OCI-LY3 (cell line): ENCODE results near the gene ATP6V0C.

Experiments
- EZH2phosphoT487 ChIP-seq: fragments of 200-600 bp; shearing (Covaris generic); IDR thresholded peaks from 2 replicates; pipeline ENCODE4 v1.6.1; 2018; ENCODE audit warnings: antibody characterized with exemption, mixed run types, low read depth
- TF ChIP-seq, protein P1 (sequence below): fragments of 200-600, 300-600 bp; sonication (generic); IDR thresholded peaks from 2 replicates; pipeline ENCODE4 v1.5.1; 2014; ENCODE audit warnings: antibody characterized with exemption, low read length, low read depth

DNA sequence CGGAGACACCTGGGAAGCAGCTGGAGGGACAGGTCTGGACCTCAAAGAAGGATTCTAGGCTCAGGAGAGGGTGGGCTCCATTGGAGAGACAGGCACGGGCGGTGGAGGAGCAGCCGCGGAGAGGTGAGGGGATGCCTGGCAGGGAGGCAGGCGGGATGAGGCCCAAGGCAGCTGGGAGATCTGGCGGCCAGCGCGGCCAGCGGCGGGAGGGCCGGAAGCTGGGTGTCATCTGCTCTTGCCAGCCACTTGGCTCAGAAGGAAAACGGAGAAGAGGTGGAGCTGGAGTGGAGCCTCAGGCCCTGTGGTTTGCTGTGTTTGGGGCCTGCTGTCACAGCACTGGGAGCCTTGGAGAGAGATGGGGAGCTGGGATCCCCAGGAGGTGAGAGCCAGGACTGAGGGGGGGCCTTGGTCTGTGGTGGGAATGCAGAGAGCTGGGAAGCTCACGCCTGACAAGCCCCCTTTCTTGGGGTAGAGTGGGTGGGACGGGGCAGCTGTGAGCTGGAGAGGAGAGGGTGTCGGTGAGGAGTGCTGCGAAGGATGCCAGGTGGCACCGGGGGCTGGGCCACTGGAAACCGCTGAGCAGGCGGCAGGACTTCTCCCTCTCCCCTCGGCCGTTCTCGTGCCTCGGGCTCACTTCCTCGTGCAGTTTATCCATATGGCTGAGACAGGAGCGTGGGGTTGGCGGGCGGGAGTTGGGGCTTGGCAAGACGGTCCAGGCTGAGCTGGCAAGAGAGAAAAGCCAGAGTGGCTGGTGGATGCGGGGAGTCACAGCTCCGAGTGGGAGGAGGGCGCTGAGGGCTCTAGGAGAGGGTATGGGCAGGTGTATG, 30.8 kb upstream of the ATP6V0C start:
- TF ChIP-seq, protein P1, sequence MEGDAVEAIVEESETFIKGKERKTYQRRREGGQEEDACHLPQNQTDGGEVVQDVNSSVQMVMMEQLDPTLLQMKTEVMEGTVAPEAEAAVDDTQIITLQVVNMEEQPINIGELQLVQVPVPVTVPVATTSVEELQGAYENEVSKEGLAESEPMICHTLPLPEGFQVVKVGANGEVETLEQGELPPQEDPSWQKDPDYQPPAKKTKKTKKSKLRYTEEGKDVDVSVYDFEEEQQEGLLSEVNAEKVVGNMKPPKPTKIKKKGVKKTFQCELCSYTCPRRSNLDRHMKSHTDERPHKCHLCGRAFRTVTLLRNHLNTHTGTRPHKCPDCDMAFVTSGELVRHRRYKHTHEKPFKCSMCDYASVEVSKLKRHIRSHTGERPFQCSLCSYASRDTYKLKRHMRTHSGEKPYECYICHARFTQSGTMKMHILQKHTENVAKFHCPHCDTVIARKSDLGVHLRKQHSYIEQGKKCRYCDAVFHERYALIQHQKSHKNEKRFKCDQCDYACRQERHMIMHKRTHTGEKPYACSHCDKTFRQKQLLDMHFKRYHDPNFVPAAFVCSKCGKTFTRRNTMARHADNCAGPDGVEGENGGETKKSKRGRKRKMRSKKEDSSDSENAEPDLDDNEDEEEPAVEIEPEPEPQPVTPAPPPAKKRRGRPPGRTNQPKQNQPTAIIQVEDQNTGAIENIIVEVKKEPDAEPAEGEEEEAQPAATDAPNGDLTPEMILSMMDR = no peak
- no peak for TF ChIP-seq EZH2phosphoT487
